ENCODE measurements around the gene LSAMP. TPM values are rescaled to one million over a fixed set of nuclear protein-coding genes. Genes with fewer than 3 reads are reported as not detected.

LSAMP gene
- total and polyA plus RNA-seq, 2 of the 8 experiments (the other 6 are each of a cell fraction or from before 2014, with no cell fraction given): 1.8 to 5.7 TPM

- TF ChIP-seq RNF2 (IDR thresholded peaks at IDR 0.05; ENCODE audit: borderline replicate concordance, low read depth, low read length, missing control alignments, poor library complexity, severe bottlenecking) (no peak), SIRT6 (IDR thresholded peaks at IDR 0.05; ENCODE audit: low read length) (no peak)
Observed at GRCh38 chr3:115761927-115762305, 683.4 kb downstream of the LSAMP start (continued).

Measured in H1 (cell line).